HPDE6-E6E7 (cell line): ENCODE results near the gene OR4N2.
"Not testable (repeated sequence)": the region's sequence is repeated elsewhere in the genome, so short reads cannot be mapped to it uniquely, and the experiment has no call there.

Experiments
- DNase-seq: peaks from one replicate; pipeline ENCODE4 v3.0.0; 2011; ENCODE audit warnings: missing footprints; ENCODE audit errors: extremely low spot score

The OR4N2 gene

DNA sequence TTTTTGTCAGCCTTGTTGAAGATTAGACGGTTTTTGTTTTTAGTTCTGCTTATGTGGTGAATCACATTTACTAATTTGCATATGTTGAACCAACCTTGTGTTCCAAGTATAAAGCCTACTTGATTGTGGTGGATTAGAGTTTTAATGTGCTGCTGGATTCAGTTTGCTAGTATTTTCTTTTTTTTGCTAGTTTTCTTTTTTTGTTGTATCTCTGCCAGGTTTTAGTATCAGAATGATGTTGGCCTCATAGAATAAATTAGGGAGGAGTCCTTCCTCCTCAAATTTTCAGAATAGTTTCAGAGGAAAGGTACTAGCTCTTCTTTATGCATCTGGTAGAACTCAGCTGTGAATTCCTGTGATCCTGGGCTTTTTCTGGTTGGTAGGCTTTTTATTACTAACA lies at the start of gene OR4N2:
OR4N2 (plus strand) TSS at position 301 of the 400 bp plus-strand sequence. CDS start 23,679 bp downstream, outside the sequence.
- not testable (repeated sequence) for DNase-seq

- no peak for DNase-seq
Observed at GRCh38 chr14:19754172-19754571, 49.4 kb upstream of the OR4N2 start.

DNA sequence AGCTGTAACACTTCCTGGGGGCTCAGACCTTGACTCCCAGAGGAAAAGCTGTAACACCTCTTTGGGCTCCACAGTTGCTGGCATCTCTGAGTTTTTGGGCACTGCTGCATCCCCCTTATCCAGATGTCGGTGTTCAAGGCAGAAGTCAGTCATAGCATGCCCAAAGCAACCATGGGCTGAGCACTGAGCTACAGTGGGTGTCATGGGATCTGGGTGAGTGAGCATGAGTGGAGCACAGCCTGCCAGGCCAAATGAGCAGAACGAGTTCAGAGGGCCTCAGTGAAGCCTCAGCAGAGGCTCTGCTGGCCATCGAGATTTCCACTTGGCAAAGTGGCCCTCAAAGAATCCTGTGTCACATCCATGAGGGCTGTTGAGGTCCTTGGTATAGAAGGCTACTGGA lies 32.1 kb upstream of the OR4N2 start:
- DNase-seq = not testable (repeated sequence)

DNA sequence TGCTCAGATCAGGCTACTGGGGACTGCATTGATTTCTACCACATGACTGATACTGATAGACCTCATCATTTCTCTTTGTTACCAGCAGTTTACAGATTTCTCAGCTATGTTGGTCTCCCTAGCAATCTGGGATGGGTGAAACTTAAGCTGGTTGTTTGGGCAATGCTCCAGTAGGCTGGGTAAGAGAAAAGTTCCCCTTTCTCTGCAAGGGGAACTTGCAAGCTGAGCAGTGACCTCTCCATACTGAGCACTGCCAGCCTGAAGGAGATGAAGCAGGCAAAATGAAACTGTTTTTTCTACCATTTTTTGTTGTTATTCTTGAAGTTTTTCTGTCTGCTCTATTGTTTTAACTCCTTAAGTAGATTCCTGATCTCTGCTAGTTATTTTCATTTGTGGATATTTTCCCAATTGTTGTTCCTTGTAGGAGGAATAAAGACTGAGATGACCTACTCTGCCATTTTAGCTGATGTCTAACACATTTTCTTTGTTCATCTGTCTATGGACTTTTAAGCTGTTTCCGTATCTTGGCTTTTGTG lies 31.6 kb upstream of the OR4N2 start:
- DNase-seq = no peak

- DNase-seq = not testable (repeated sequence)
Observed at GRCh38 chr14:19772454-19772853, 31.1 kb upstream of the OR4N2 start.

DNA sequence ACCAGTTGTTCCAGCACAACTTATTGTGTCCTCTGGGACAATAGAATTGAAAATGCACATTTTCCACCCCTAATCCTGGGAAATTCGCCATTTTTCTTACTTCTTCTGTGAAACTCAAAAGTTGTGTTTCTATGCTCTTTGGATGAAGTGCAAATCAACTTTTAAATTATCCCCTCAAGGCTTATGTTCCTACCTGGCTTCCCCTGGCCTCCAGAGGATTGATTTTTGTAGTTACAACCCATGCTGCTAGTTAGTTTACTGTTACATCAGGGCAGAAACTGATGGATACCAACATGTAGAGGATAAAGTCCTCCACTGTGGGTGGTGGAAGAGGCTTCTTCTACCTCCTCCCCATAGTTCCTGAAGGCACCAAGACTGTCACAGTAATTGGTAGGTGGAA lies 30.4 kb upstream of the OR4N2 start, which contains the start of gene OR4M1:
OR4M1 (plus strand) TSS at position 301 of the 400 bp plus-strand sequence. CDS start 6,819 bp downstream, outside the sequence.
- not testable (repeated sequence) for DNase-seq

GRCh38 chr14:19775587-19775986 lies 28.0 kb upstream of the OR4N2 start:
- no peak for DNase-seq

DNA sequence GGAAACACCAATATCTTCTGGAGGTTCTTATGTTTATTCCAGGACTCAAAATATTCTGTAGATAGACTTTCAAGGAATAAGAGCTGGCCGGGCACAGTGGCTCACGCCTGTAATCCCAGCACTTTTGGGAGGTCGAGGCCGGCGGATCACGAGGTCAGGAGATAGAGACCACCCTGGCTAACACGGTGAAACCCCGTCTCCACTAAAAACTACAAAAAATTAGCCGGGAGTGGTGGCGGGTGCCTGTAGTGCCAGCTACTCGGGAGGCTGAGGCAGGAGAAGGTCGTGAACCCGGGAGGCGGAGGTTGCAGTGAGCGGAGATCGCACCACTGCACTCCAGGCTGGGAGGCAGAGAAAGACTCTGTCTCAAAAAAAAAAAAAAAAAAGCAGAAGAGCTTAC lies 17.7 kb upstream of the OR4N2 start:
- DNase-seq = not testable (repeated sequence)

DNA sequence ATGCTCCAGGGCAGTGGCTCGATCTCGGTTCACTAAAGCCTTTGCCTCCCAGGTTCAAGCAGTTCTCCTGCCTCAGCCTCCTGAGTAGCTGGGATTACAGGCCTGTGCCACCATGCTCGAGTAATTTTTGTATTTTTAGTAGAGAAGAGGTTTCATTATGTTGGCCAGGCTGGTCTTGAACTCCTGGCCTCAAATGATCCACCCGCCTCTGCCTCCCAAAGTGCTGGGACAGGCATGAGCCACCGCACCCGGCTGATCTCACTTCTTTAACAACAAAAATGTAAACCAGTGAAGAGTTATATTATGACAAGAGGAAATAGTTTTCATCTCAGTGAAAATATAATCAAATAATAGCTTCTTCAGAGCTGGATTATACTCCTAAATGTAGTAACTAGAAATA lies 16.3 kb upstream of the OR4N2 start:
- not testable (repeated sequence) for DNase-seq

- not testable (repeated sequence) for DNase-seq
Observed at GRCh38 chr14:19788150-19788549, 15.4 kb upstream of the OR4N2 start.

GRCh38 chr14:19796520-19797108 lies 7.0 kb upstream of the OR4N2 start:
- DNase-seq = not testable (repeated sequence)

- DNase-seq = no peak
Observed at GRCh38 chr14:19799880-19800279, 3.7 kb upstream of the OR4N2 start.

DNA sequence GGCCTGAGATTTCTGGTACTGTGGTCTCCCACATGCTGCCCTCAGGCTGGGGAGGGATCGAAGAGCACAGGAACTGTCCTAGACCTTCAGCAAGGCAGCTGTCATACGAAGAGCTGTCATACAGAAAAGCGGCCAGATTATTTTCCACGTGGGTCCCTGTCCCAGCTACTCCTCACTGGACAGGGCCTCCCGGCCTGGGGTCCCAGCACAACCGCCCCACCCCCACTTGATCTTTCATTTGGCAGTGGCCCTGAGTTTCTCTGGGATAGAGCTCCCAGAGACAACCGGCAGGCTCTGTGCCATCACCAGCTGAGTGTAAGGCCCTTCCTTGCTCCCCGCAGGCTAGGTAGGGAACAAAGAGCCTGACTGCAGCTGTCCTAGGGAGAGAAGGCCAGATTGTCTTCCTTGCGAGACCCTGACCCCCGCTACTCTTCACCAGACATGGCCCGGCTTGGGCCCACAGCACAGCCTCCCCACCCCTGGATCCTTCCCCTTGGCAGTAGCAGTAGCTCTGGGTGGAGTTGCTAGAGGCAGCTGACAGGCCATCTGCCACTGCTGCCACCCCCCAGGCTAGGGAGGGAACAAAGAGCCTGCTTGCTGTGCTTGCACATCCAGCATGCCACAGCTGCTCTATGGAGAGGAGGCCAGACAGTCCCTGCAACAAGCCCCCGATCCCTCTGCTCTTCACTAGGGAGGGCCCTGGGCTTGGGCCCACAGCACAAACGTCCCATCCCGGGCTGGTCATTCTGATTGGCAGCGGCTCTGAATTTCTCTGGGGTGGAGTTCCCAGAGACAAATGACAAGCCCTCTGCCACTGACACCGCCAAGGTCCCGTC lies 3.1 kb upstream of the OR4N2 start:
- DNase-seq = no peak

DNA sequence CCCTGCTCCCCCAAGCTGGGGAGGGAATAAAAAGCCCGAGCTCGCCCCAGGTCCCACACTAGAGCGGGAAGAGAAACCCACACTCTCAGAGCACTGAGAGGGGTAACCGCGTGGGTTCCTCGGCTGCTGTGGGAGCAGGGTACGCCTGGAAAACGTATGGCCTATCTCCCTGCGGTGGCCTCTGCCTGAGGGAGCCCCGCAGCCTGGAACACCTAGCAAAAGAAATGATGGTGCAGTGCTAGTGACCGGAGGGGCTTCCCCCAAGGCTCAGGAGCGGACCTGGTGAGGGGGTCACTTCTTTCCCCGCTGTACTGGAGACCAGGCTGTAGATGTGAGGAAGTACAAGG lies 2.5 kb upstream of the OR4N2 start:
- DNase-seq = no peak

DNA sequence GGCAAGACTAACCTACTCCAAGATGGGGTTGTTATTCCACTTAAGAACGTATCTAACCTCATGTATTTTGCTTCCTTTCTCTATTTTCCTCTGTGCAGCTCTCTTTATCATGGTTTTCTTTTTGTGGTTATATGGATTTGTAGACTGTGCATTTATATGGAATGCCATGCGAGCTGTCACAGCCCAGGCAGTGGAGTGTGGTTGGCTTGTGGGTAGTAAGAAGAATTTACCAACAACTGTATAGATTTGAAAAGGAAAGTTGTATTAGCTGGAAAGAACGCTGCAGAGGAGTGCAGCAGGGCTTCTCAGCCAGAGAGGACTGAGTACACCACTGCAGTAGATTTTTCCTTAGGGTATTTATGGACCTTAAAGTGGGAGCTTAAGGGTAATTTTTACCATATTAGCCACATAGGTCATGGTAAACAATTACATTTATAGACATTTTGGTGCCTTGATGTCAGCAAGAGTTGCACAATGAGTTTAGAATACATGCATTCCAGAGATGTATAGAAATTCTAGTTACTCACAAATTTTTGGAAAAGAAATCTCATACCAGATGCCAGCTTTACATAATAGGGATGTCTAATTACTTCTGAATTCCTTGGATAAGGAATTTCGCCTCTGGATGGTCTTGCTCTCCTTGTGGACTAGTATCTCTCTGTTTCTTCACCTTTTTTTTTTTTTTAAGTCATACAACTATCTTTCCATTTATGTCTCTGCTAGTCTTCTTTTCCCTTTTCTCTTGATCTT lies 9.8 kb downstream of the OR4N2 start:
- not testable (repeated sequence) for DNase-seq

DNA sequence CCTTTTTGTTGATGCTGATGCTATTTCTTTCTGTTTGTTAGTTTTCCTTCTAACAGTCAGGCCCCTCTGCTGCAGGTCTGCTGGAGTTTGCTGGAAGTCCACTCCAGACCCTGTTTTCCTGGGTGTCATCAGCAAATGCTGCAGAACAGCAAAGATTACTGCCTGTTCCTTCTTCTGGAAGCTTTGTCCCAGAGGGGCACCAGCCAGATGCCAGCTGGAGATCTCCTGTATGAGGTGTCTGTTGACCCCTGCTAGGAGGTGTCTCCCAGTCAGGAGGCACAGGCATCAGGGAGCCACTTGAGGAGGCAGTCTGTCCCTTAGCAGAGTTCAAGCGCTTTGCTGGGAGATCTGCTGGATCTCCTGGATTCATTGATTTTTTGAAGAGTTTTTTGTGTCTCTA lies 16.3 kb downstream of the OR4N2 start:
- not testable (repeated sequence) for DNase-seq

DNA sequence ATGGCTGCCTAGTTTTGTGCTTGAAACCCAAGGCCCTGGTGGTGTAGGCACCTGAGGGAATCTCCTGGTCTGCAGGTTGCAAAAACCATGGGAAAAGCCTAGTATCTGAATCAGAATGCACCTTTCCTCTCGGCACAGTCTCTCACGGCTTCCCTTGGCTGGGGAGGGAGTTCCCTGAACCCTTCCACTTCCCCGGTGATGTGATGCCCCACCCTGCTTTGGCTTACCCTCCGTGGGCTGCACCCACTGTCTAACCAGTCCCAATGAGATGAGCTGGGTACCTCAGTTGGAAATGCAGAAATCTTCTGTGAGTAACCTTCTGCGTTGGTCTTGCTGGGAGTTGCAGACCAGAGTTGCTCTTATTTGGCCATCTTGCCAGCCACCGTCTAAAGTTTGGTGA lies 17.4 kb downstream of the OR4N2 start:
- not testable (repeated sequence) for DNase-seq

- DNase-seq = no peak
Observed at GRCh38 chr14:19823178-19823577, 19.6 kb downstream of the OR4N2 start.

DNA sequence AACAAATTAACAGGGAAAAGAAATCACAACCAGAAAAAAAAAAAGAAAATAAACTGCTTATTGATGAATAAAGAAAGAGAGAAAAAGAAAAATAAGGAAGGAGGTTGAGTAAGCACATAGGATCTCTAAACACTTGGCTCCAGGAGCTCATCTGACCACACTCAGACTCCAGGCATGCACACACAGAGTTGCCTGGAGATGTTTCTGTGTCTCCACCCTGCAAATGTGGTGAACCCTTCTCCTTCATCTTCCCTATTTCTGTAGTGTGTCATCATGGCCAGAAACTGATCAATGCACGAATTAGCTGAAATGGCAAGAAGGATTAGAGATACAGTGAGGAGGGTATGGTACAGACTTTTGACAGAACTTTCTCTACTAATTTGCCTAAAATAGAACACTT lies 20.2 kb downstream of the OR4N2 start:
- no peak for DNase-seq

DNA sequence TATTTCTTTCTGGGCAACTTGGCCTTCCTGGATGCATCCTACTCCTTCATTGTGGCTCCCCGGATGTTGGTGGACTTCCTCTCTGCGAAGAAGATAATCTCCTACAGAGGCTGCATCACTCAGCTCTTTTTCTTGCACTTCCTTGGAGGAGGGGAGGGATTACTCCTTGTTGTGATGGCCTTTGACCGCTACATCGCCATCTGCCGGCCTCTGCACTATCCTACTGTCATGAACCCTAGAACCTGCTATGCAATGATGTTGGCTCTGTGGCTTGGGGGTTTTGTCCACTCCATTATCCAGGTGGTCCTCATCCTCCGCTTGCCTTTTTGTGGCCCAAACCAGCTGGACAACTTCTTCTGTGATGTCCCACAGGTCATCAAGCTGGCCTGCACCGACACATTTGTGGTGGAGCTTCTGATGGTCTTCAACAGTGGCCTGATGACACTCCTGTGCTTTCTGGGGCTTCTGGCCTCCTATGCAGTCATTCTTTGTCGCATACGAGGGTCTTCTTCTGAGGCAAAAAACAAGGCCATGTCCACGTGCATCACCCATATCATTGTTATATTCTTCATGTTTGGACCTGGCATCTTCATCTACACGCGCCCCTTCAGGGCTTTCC lies 24.2 kb downstream of the OR4N2 start:
- DNase-seq = not testable (repeated sequence)

- DNase-seq = no peak
Observed at GRCh38 chr14:19828314-19828713, 24.7 kb downstream of the OR4N2 start.
